Stimulated activated CD8-positive, alpha-beta memory T cell treated with anti-CD3 and anti-CD28 coated beads, Interleukin-12 subunit alpha, Interleukin-12 subunit beta, amount 100 ng/mL, for 24 hours (primary cell): ENCODE data around the gene CNGA3.

ENCODE experiments used
- DNase-seq: peaks from one replicate; pipeline ENCODE4 v3.0.0-alpha.2; 2020; ENCODE audit errors: extremely low read depth

CNGA3 gene

GRCh38 chr2:98442488-98442887, 96.2 kb downstream of the CNGA3 start:
- DNase-seq, result no peak

- no peak for DNase-seq
Observed at GRCh38 chr2:98444436-98445176, 98.3 kb downstream of the CNGA3 start, which contains the start of gene INPP4A. TSS of gene INPP4A (plus strand) at chr2:98444858. CDS start at chr2:98520049, 75,191 bp downstream.

- DNase-seq, result no peak
Observed at GRCh38 chr2:98445177-98445682, 99.0 kb downstream of the CNGA3 start.

GRCh38 chr2:98445683-98446581, 99.7 kb downstream of the CNGA3 start:
- no peak for DNase-seq

- no peak for DNase-seq
Observed at GRCh38 chr2:98446850-98447249, 100.6 kb downstream of the CNGA3 start.
